22Rv1 (cell line): ENCODE measurements around the gene ZNF385C.

ENCODE experiments used
- H3K27ac ChIP-seq: fragments of 450-650 bp; 2 replicates; pipeline ENCODE4 v1.5.1; 2017
- ZFX ChIP-seq: fragments of 450-650 bp; IDR thresholded peaks from 2 replicates; pipeline ENCODE4 v1.6.1; 2017; ENCODE audit warnings: antibody characterized with exemption, borderline replicate concordance
- TF ChIP-seq, protein P1 (sequence below): fragments of 450-650 bp; IDR thresholded peaks from 2 replicates; pipeline ENCODE4 v1.5.1; 2017; ENCODE audit warnings: mild to moderate bottlenecking

Gene ZNF385C

GRCh38 chr17:42103221-42103954 lies 5.1 kb upstream of the ZNF385C start:
- TF ChIP-seq ZFX = no peak
- TF ChIP-seq, protein P1, sequence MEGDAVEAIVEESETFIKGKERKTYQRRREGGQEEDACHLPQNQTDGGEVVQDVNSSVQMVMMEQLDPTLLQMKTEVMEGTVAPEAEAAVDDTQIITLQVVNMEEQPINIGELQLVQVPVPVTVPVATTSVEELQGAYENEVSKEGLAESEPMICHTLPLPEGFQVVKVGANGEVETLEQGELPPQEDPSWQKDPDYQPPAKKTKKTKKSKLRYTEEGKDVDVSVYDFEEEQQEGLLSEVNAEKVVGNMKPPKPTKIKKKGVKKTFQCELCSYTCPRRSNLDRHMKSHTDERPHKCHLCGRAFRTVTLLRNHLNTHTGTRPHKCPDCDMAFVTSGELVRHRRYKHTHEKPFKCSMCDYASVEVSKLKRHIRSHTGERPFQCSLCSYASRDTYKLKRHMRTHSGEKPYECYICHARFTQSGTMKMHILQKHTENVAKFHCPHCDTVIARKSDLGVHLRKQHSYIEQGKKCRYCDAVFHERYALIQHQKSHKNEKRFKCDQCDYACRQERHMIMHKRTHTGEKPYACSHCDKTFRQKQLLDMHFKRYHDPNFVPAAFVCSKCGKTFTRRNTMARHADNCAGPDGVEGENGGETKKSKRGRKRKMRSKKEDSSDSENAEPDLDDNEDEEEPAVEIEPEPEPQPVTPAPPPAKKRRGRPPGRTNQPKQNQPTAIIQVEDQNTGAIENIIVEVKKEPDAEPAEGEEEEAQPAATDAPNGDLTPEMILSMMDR = no peak

GRCh38 chr17:42101513-42102292 lies 3.4 kb upstream of the ZNF385C start:
- no peak for TF ChIP-seq ZFX
- TF ChIP-seq, protein P1 = peak; percentile 93
- no peak overlapping the region for H3K27ac ChIP-seq

More at GRCh38 chr17:42103221-42103954, 5.1 kb upstream of the ZNF385C start:
- H3K27ac ChIP-seq = no peak overlapping the region

DNA sequence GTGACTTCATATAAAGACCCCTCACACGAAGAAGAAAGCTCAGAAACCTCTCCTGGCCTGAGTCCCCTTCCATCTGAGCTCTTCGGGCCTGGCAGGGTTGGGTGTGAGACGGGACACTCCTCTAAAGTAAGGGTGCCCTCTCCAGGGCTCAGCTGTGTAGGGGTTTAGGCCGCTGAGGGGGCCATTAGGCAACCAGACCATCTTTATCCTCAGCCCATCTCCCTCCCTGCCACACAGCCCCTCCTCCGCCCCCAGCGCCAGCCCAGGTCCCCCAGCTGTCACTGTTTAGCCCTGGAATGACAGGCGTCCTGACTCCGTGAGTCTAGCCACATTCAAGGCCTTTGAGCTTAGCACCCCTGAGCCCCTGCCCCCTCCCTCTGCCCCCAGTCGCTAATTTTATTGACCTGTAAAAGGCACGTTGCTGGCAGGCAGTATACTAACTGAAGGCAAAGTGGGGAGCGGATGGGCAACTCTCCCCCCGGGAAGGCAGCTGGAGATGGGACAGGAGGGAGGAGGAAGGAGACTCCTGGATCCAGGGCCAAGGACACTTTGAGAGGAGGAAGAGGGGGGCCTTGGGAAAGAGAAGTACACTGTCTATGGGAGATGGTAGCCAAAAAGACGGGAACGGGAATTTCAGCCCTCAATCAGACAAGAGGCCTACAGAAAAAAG lies 592 bp upstream of the ZNF385C start:
- no peak overlapping the region for H3K27ac ChIP-seq
- TF ChIP-seq ZFX = no peak
- TF ChIP-seq, protein P1 = no peak

DNA sequence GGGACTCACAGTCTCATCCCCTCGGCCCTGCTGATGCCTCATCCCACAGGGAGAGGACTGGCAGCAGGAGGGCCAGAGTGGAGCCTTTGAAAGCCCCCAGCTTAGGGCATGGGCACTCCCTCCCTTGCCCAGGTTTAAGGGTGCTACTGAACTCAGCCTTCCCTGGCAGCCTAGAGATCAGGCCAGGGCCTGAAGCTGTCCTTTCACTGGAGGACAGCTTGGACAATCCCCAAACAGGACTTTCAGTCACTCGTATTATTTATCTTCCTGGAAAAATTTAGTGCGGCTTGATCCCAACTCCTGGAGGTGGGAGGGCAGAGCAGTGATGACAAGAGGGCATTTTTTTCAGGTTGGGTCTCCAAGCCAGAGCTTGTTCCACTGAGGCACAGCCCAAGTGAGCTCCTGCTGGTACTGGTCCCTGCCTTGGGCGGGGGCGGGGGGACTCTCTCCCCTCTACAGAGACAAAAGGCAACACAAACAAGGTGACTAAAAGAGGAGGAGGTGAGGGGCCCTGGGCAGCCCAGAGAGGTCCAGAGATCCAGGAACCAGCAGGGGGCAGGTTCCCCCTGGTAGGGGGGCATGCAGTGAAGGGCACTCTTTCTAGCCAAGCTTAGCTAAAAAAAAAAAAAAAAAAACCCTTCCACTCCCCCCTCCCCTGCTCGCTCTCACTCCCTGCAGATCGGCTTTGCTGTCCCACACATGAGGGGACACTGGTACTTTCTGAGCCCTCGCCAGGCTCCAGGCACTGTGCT lies 1.7 kb downstream of the ZNF385C start:
- no peak for TF ChIP-seq ZFX
- TF ChIP-seq, protein P1 = no peak

DNA sequence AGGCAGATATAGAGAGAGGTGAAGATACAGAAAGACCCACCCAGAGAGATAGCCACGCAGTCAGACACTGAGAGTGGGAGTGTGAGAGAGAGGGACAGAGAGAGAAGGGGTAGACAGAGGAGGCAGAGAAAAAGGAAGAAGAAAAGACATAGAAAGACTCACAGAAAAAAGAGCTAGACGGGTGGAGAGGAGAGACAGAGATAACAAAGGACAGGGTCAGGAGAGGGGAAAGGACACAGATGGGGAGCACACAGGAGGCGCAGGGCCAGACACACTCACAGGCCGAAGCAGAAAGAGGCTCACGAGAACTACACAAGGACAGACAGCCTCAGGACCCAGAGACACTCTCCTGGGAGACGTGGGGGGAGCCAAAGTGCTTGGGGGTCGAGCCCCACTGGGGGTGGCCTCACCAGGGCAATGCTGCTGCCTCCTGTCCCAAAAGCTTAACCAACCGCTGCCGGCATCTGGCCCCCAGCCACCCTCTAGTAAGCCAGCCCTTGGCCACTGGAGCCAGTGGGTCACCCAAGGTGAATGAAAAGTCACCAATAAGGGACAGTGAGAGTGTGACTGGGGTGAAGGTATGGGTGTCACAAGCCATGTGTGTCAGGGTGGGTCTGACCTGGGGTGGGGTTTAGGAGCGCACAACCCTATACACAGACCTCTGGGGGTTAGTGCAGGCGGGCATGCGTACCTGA lies 3.8 kb downstream of the ZNF385C start:
- no peak for TF ChIP-seq ZFX
- H3K27ac ChIP-seq = no peak overlapping the region

More for the DNA sequence above, 1.7 kb downstream of the ZNF385C start:
- H3K27ac ChIP-seq = no peak overlapping the region

- TF ChIP-seq ZFX = no peak
- no peak overlapping the region for H3K27ac ChIP-seq
Observed at GRCh38 chr17:42092939-42093338, 5.3 kb downstream of the ZNF385C start.

- TF ChIP-seq, protein P1 = no peak
- TF ChIP-seq ZFX = no peak
- no peak overlapping the region for H3K27ac ChIP-seq
Observed at GRCh38 chr17:42090964-42091790, 7.1 kb downstream of the ZNF385C start.
